Fibroblast of skin of right biceps (primary cell): Measurements from ENCODE around the gene DDR2.

Experiments
- DNase-seq: peaks from one replicate; pipeline ENCODE4 v3.0.0-alpha.2; 2013

Gene DDR2

GRCh38 chr1:162701286-162701685 is 69.0 kb downstream of the DDR2 start:
- DNase-seq, result no peak

GRCh38 chr1:162702628-162703027 is 70.4 kb downstream of the DDR2 start:
- DNase-seq, result no peak

- peak; percentile 70 for DNase-seq
These were observed 71.4 kb downstream of the DDR2 start for GRCh38 chr1:162703708-162704107.

GRCh38 chr1:162704673-162705424 is 72.6 kb downstream of the DDR2 start:
- no peak for DNase-seq

- no peak for DNase-seq
These were observed 73.7 kb downstream of the DDR2 start for GRCh38 chr1:162706003-162706402.

GRCh38 chr1:162706606-162707005 is 74.3 kb downstream of the DDR2 start:
- no peak for DNase-seq

GRCh38 chr1:162708286-162708685 is 76.0 kb downstream of the DDR2 start:
- DNase-seq, result no peak

- DNase-seq, result no peak
These were observed 77.0 kb downstream of the DDR2 start for GRCh38 chr1:162709132-162709860.

GRCh38 chr1:162709870-162710269 is 77.6 kb downstream of the DDR2 start:
- DNase-seq, result peak; percentile 47

GRCh38 chr1:162710345-162710744 is 78.1 kb downstream of the DDR2 start:
- peak; percentile 22 for DNase-seq

- DNase-seq, result no peak
These were observed 78.7 kb downstream of the DDR2 start for GRCh38 chr1:162710780-162711465.

GRCh38 chr1:162712317-162713029 is 80.2 kb downstream of the DDR2 start:
- DNase-seq, result no peak

- DNase-seq, result no peak
These were observed 83.9 kb downstream of the DDR2 start for GRCh38 chr1:162716123-162716522.

GRCh38 chr1:162716552-162716951 is 84.3 kb downstream of the DDR2 start:
- DNase-seq, result no peak

GRCh38 chr1:162717548-162718184 is 85.4 kb downstream of the DDR2 start:
- DNase-seq, result no peak

- no peak for DNase-seq
These were observed 87.4 kb downstream of the DDR2 start for GRCh38 chr1:162719678-162720077.

GRCh38 chr1:162720996-162721395 is 88.7 kb downstream of the DDR2 start:
- DNase-seq, result peak; percentile 64

GRCh38 chr1:162721471-162721870 is 89.2 kb downstream of the DDR2 start:
- DNase-seq, result no peak

- no peak for DNase-seq
These were observed 89.8 kb downstream of the DDR2 start for GRCh38 chr1:162722036-162722435.

GRCh38 chr1:162724583-162725120 is 92.4 kb downstream of the DDR2 start:
- no peak for DNase-seq

- no peak for DNase-seq
These were observed 93.1 kb downstream of the DDR2 start for GRCh38 chr1:162725301-162725837.

- no peak for DNase-seq
These were observed 94.3 kb downstream of the DDR2 start for GRCh38 chr1:162726555-162726954.
